Adrenal gland (tissue), 5 donors: ENCODE data around the gene FCHSD2.

Experiments used
- POLR2A ChIP-seq, 2 donors: fragments of 450-650 bp; IDR thresholded peaks; one replicate each; pipeline ENCODE4 v1.6.1; 2017; ENCODE audit warnings: antibody characterized with exemption in 2 of 2, mild to moderate bottlenecking in 2 of 2, moderate library complexity in 1 of 2
- TF ChIP-seq, protein P1 (sequence below), 6 experiments: fragments of 450-650 bp in 4 of 6; fragments of 200-600 bp in 2 of 6; sonication (generic) in 1 of 6; IDR thresholded peaks; 1 replicate in 5 of 6; 2 replicates in 1 of 6; pipeline versions ENCODE4 v1.5.1 to v1.8.0; 2016 to 2021; ENCODE audit warnings: antibody characterized with exemption in 6 of 6, mild to moderate bottlenecking in 2 of 6, moderate library complexity in 1 of 6
- donor health status: DM: no; HTN: no; CAD: no.

DNA sequence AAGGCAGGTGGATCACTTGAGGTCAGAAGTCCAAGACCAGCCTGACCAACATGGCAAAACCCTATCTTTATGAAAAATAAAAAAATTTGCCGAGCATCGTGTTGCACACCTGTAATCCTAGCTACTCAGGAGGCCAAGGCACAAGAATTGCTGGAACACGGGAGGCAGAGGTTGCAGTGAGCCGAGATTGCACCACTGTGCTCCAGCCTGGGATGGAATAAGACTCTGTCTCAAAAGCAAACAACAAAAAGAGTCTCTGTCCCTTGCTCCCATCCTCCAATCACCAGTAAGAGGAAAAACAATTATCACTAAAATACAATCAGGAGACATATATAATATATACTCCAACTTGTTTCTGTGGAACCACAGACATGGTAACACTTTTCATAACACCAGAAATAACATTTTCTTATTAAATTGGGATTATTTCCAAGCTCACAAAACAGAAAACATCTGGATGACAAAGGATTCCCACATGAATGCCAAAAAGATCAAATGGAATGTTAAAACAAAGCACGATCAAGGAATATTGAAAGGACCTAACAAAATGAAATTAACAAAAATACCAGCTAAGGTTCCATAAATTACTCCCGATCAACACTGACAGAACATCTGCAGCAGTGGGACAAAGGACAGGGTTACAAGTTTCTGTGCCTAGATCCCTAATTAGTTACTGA is 15.2 kb downstream of the FCHSD2 start:
- TF ChIP-seq, protein P1, sequence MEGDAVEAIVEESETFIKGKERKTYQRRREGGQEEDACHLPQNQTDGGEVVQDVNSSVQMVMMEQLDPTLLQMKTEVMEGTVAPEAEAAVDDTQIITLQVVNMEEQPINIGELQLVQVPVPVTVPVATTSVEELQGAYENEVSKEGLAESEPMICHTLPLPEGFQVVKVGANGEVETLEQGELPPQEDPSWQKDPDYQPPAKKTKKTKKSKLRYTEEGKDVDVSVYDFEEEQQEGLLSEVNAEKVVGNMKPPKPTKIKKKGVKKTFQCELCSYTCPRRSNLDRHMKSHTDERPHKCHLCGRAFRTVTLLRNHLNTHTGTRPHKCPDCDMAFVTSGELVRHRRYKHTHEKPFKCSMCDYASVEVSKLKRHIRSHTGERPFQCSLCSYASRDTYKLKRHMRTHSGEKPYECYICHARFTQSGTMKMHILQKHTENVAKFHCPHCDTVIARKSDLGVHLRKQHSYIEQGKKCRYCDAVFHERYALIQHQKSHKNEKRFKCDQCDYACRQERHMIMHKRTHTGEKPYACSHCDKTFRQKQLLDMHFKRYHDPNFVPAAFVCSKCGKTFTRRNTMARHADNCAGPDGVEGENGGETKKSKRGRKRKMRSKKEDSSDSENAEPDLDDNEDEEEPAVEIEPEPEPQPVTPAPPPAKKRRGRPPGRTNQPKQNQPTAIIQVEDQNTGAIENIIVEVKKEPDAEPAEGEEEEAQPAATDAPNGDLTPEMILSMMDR (IDR thresholded peaks at IDR 0.05): no peak
- no peak for TF ChIP-seq POLR2A (IDR thresholded peaks at IDR 0.05)
